ENCODE data around the gene SCAP.
A peak's percentile ranks its signal among the peaks of the same experiment; 100 is the strongest.
"Not testable (repeated sequence)": the region's sequence is repeated elsewhere in the genome, so short reads cannot be mapped to it uniquely, and the experiment has no call there.

SCAP gene

DNA sequence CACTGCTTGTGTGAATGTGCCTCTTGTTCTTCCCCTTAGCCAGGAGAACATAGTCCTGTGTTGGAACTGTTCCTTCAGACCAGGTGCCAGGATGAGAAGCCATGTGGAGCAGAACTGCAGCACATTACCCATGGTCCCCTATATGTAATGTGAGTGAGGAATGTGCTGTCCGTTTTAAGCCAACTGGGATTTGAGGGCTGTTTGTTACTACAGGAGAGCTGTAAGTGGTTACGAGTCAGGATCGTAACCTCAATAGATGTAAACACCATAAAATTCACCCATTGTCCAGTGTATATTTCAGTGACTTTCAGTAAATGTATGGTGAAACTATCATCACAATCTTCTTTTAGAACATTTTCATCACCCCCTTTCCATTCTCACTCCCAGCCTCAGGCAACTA lies 10.1 kb upstream of the SCAP start:
- DNase-seq, result no peak
- intact Hi-C loops (cut with DNase I), result no loop called here

DNA sequence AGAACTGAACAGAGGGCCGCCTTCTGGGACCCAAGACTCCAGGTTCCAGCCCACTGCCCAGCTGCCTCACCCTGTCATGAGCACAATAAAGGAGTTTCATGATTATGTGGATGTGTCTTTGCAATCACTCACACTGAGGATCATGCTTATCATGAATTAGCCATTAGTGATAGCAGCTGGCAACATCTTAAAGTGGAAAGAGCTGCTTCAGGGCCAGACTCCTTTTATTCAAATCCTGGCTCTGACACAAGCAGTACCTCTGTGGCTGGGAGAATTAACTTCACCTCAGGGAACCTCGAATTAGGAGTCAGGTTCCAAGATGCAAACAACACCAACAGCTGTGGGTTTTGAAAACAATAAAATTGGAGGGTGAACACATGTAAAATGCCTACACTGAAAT lies 6.6 kb upstream of the SCAP start:
- no peak for DNase-seq
- intact Hi-C loops (cut with DNase I), result no loop called here

DNA sequence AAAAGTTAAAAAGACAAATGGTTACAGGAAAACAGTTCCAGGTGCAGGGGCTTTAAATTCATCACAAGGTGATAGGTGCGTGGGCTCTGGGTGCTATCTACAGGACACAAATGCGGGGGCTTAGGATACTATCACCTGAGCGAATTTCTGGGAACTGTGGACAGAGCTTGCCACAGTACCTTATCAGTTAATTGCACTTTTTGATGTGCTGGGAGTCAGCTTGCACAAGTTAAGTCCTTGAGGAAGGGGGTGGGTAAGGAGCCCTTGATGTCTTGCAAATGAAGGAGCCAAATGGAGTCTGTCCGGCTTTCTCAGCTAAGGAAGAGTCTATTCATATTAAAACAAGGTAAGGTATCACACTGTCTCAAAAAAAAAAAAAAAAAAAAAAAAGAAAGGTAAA lies 6.0 kb upstream of the SCAP start:
- intact Hi-C loops (cut with DNase I); DNase-seq: not testable (repeated sequence)

GRCh38 chr3:47480267-47480666 lies 4.5 kb upstream of the SCAP start:
- DNase-seq, result not testable (repeated sequence)

GRCh38 chr3:47479826-47480160 lies 4.1 kb upstream of the SCAP start:
- intact Hi-C loops (cut with DNase I), result loop anchor here (5.0 kb wide), 4 partner anchors 33 to 97 kb away; partner anchors contain the start of genes ELP6 and PTPN23
- no peak for DNase-seq

More at GRCh38 chr3:47480267-47480666, 4.5 kb upstream of the SCAP start:
- intact Hi-C loops (cut with DNase I), result not testable (repeated sequence)

DNA sequence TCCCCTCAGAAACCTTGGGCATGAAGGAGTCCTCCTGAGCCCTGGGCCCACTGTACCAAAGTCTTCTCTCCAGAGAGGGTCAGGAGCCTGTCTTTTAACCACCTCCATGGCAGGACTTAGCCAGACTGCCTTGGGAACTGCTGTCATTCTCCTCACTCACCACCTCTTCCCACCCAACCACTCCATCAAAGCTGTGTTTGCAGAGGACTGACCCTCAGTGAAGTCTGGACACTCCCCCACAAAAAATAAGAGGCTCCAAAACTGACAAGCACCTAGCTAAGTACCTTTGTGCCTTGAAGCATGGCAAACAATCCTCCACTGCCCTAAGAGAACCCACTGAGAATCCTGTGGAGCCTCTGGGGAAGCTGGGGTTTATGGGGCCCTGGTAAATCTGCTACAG lies 2.3 kb upstream of the SCAP start:
- no peak for DNase-seq
- intact Hi-C loops (cut with DNase I), result loop anchor here (5.0 kb wide), 4 partner anchors 34 to 96 kb away; partner anchors contain the start of genes ELP6 and PTPN23

GRCh38 chr3:47476644-47477199 lies 981 bp upstream of the SCAP start:
- peak in 3 of 42 donors; percentile 8 to 13 (median 10) for DNase-seq
- intact Hi-C loops (cut with DNase I), result loop anchor here (5.0 kb wide), 4 partner anchors 34 to 94 kb away; partner anchors contain the start of genes ELP6 and PTPN23

GRCh38 chr3:47476330-47476626 lies 537 bp upstream of the SCAP start:
- DNase-seq, result no peak
- intact Hi-C loops (cut with DNase I), result loop anchor here (5.0 kb wide), 4 partner anchors 34 to 94 kb away; partner anchors contain the start of genes ELP6 and PTPN23

GRCh38 chr3:47475029-47475569 lies 642 bp downstream of the SCAP start:
- peak in 11 of 42 donors; percentile 14 to 54 (median 32) for DNase-seq
- intact Hi-C loops (cut with DNase I), result loop anchor here (5.0 kb wide), 4 partner anchors 33 to 93 kb away; partner anchors contain the start of genes ELP6 and PTPN23

GRCh38 chr3:47473391-47473790 lies 2.4 kb downstream of the SCAP start:
- DNase-seq, result peak in 1 of 42 donors; percentile 8
- intact Hi-C loops (cut with DNase I), result no loop called here

GRCh38 chr3:47469616-47470015 lies 6.1 kb downstream of the SCAP start:
- no peak for DNase-seq
- intact Hi-C loops (cut with DNase I), result no loop called here

DNA sequence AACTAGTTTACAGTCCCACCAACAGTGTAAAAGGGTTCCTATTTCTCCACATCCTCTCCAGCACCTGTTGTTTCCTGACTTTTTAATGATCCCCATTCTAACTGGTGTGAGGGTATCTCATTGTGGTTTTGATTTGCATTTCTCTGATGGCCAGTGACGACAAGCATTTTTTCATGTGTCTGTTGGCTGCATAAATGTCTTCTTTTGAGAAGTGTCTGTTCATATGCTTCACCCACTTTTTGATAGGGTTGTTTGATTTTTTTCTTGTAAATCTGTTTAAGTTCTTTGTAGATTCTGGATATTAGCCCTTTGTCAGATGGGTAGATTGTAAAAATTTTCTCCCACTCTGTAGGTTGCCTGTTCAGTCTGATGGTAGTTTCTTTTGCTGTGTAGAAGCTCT lies 7.4 kb downstream of the SCAP start:
- intact Hi-C loops (cut with DNase I); DNase-seq: not testable (repeated sequence)

DNA sequence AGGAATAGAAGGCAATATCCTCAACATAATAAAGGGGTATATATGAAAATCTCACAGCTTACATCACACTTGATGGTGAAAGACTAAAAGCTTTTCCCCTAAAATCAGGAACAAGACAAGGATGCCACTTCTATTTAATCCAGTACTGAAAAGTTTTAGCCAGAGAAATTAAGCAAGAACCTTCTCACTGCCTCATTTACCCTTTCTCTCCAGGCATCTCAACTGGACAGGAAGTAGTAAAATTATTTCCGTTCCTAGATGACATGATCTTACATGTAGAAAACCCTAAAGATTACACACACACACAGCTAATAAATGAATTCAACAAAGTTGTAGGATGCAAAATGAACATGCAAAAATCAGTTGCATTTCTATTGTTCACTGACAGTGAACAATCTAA lies 11.2 kb downstream of the SCAP start:
- no peak for DNase-seq
- intact Hi-C loops (cut with DNase I), result no loop called here

- peak in 1 of 42 donors; percentile 20 for DNase-seq
- intact Hi-C loops (cut with DNase I), result not testable (repeated sequence)
Observed at GRCh38 chr3:47459534-47460085, 16.1 kb downstream of the SCAP start.

GRCh38 chr3:47456984-47457383 lies 18.8 kb downstream of the SCAP start:
- intact Hi-C loops (cut with DNase I), result no loop called here
- DNase-seq, result no peak

DNA sequence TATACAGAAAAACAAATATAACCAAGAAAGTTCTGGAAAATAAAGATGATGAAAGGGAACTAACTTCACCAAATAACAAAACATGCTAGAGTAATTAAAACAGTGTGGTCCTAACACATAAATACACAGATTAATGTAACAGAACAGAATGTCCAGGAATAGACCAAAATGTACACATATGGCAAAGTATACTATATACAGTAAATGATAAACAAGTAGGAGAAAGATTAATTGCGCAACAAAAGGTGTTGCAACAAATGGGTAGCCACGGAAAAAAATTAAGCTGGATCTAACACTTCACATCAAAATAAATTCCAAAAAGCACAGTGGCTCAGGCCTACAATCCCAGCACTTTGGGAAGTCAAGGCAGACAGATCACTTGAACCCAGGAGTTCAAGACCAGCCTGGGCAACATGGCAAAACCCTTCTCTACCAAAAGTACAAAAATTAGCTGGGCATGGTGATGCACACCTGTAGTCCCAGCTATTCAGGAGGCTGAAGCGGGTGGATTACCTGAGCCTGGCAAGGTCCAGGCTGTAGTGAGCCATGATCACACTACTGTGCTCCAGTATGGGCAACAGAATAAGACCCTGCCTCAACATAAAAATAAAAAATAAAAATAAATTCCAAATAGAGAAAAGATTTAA lies 19.8 kb downstream of the SCAP start:
- intact Hi-C loops (cut with DNase I), result no loop called here
- DNase-seq, result no peak

DNA sequence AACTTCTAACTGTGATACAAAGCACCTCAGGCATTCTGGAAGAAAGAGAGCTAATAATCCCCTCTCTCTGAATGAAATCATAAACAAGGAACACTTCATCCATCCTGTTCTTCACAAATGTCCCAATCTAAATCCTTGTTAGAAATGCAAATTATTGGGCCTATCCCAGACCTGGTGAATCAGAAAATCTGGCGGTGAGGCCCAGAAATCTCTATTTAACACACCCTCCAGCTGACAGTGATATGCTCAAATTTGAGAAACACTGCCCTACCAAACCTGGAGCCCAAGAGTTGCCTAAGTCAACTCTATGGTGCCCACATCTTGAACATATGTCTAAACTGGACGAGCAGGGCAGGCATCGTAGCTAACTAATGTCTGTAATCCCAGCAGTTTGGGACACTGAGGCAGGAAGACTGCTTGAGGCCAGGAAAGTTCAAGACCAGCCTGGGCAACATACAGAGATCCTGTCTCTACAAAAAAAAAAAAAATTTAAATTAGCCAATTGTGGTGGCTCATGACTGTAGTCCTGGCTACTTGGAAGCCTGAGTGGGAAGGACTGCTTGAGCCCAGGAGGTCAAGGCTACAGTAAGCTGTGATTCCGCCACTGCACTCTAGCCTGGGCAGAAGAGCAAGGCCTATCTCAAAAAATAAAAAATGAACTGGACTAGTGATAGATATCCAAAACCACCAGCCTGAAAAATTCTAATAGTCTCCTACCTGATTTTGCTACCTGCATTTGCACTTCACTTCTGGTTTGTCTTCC lies 23.1 kb downstream of the SCAP start:
- intact Hi-C loops (cut with DNase I), result no loop called here
- DNase-seq, result peak in 2 of 42 donors; percentile 0 to 12

DNA sequence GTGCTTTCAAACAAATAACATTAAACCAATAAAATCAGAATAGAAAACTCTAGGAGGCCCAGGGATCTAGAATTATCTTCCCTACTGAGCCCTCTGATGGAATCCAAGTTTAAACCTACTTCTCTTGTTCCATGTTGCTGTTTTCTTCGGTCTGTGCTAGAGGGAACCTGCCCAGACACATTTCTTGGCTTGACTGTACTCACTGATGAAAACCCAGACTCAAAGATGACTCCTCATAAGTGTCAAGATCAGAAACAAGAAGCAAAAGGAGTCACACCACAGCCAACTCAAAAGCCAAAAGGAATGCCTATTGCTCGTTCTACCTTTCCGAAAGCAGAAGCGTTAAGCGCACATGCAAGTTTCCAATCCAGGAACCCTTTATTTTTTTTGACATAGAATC lies 31.6 kb downstream of the SCAP start:
- intact Hi-C loops (cut with DNase I), result loop anchor here (5.0 kb wide), 1 partner anchor 33 kb away; the partner anchor contains the start of gene SCAP
- DNase-seq, result peak in 1 of 42 donors; percentile 10

- intact Hi-C loops (cut with DNase I), result loop anchor here (5.0 kb wide), 1 partner anchor 34 kb away; the partner anchor contains the start of gene SCAP
- peak in 1 of 42 donors; percentile 21 for DNase-seq
Observed at GRCh38 chr3:47443611-47443995, 32.1 kb downstream of the SCAP start.
